Osteocyte (in vitro differentiated cells): Measurements from ENCODE around the gene NBPF1. TPM values are rescaled to one million over a fixed set of nuclear protein-coding genes. Genes with fewer than 3 reads are reported as not detected.
"Not testable (repeated sequence)": the region's sequence is repeated elsewhere in the genome, so short reads cannot be mapped to it uniquely, and the experiment has no call there.

Experiments
- DNase-seq: peaks from one replicate; pipeline ENCODE4 v3.0.0; 2021; ENCODE audit warnings: mixed read lengths; ENCODE audit not compliant: unreplicated experiment; ENCODE audit errors: extremely low spot score
- H3K27ac Mint-ChIP-seq: one replicate; pipeline ENCODE4 v1.8.0; 2021; ENCODE audit warnings: mild to moderate bottlenecking, mixed read lengths; ENCODE audit not compliant: unreplicated experiment
- H3K27me3 Mint-ChIP-seq: one replicate; pipeline ENCODE4 v1.8.0; 2021; ENCODE audit warnings: mixed read lengths; ENCODE audit not compliant: unreplicated experiment
- H3K36me3 Mint-ChIP-seq: one replicate; pipeline ENCODE4 v1.8.0; 2021; ENCODE audit warnings: mixed read lengths; ENCODE audit not compliant: unreplicated experiment
- H3K4me1 Mint-ChIP-seq: one replicate; pipeline ENCODE4 v1.8.0; 2021; ENCODE audit warnings: mixed read lengths; ENCODE audit not compliant: unreplicated experiment
- H3K4me3 Mint-ChIP-seq: one replicate; pipeline ENCODE4 v1.8.0; 2021; ENCODE audit warnings: mild to moderate bottlenecking, moderate library complexity, mixed read lengths; ENCODE audit not compliant: unreplicated experiment
- H3K9me3 Mint-ChIP-seq: one replicate; pipeline ENCODE4 v1.8.0; 2021; ENCODE audit warnings: mixed read lengths; ENCODE audit not compliant: unreplicated experiment
- total RNA-seq: library from RNA; stranded (reverse); gene quantifications from 2 replicates; pipeline ENCODE4 v1.2.1, GENCODE V29; 2021
- TF ChIP-seq, protein P1 (sequence below): fragments of 200-600 bp; sonication (generic); IDR thresholded peaks from 2 replicates; pipeline ENCODE4 v1.5.0; 2021; ENCODE audit warnings: antibody characterized with exemption, mild to moderate bottlenecking, moderate library complexity

Gene NBPF1
- total RNA-seq, 1 donor from 2014 or later, result 50.1 TPM

DNA sequence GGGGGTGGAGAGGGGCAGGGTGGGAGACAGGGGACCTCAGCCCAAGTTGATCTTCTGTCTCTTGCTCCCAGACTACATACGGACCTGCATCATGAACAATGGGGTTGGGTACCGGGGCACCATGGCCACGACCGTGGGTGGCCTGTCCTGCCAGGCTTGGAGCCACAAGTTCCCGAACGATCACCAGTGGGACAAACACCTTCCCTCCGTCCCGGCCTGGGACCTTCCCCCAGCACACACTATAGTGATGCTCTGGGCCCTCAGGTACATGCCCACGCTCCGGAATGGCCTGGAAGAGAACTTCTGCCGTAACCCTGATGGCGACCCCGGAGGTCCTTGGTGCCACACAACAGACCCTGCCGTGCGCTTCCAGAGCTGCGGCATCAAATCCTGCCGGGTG, 33.4 kb upstream of the NBPF1 start:
- not testable (repeated sequence) for DNase-seq, H3K27me3 Mint-ChIP-seq, H3K9me3 Mint-ChIP-seq, H3K27ac Mint-ChIP-seq, H3K4me1 Mint-ChIP-seq, H3K36me3 Mint-ChIP-seq, H3K4me3 Mint-ChIP-seq

DNA sequence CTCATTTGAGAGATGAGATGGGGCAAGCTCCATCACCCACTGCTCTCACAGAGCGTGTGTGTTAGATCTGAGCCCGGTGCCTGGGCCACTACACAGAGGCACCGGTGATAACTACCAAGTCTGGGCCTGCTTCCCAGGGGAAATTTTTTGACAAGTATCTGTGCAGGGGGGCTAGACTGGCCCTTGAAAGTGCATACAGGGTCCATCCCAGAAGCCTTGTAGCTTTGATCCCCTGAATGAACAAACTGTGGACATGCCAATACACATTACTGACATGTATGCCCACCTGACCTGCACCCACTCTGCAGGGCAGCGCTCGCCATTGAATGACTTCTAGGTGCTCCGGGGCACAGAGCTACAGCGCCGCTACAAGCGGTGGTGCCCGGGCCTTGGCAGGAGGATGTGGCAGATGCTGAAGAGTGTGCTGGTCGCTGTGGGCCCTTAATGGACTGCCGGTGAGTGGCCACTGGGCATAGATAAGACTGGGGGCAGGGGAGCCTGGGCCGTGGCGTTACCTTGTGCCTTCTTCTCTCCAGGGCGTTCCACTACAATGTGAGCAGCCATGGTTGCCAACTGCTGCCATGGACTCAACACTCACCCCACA, 32.8 kb upstream of the NBPF1 start:
- H3K36me3 Mint-ChIP-seq, H3K4me3 Mint-ChIP-seq, H3K9me3 Mint-ChIP-seq, H3K27ac Mint-ChIP-seq, H3K27me3 Mint-ChIP-seq, H3K4me1 Mint-ChIP-seq: not testable (repeated sequence)
- DNase-seq, result peak; percentile 85

DNA sequence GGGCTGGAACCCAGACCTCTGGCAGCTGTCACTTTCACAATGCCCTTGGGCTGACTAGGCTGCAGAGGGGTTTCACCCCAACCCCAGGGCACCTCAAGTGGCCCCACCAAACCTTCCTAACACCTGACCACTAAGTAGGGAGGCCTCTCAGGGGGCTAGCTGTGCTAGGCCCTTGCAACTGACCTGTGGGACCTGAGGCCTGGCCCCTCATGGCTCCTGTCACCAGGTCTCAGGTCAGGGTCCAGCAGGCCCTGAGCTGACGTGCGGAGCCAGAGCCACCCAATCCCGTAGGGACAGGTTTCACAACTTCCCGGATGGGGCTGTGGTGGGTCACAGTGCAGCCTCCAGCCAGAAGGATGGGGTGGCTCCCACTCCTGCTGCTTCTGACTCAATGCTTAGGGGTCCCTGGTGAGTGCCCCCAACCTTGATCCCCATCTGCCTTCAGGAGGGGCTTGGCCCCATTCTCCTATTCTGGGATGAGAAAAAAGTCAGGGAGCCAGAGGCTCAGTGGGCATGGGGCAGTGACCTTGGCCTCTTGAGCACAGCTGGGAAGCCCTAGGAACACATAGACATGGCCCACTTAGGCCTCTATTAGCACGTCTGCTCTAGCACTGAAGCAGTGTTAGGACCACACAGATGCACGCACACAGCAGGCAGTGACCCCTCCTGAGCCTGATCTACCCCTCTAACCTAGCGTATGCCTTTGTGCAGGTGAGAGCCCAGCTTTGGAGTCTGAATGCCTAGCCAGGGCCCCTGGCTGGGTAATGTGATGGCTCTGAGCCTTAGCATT, 32.1 kb upstream of the NBPF1 start:
- H3K9me3 Mint-ChIP-seq, H3K4me1 Mint-ChIP-seq, H3K27me3 Mint-ChIP-seq, H3K36me3 Mint-ChIP-seq, H3K4me3 Mint-ChIP-seq, H3K27ac Mint-ChIP-seq: not testable (repeated sequence)
- peak; percentile 89 for DNase-seq

DNA sequence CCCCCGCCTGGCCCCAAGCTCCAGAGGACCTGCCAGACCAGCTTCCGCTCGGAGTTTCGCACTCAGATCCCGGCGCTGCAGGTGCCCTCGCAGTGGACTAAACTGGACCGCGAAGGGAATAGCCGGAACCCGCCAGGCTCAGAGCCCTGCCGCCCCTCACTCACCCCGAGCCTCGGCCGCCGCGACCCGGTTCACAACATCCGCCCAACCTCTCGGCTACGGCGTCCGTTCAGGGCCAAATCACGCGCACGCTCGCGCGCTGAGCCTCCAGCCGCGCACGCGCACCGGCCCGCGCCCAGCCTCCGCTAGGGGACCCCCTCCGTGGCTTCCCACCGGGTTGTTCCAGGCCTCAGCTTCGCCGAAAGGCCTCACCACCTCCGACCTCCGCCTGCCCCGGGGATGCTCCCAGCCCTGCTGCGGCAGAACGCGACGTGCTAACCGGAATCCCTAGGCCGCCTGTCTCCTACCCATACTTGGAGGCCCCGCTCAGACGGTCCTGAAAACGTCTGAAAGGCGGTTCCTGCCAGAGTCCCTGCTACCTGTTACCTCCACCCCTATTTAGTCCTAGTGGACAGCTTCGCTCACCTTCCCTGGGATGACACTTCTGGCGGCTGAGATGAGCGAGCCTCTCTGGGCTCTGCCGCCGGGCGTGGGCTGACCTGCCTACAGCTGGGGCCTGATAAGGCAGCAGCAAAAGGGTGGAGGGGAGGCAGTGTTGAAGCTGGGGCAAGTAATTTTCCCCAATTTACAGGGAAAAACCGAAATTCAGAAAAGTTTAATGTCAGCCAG, 31.3 kb upstream of the NBPF1 start:
- H3K27ac Mint-ChIP-seq, H3K4me3 Mint-ChIP-seq, H3K36me3 Mint-ChIP-seq, H3K9me3 Mint-ChIP-seq, H3K4me1 Mint-ChIP-seq, H3K27me3 Mint-ChIP-seq: not testable (repeated sequence)
- DNase-seq, result peak; percentile 100
- TF ChIP-seq, protein P1, sequence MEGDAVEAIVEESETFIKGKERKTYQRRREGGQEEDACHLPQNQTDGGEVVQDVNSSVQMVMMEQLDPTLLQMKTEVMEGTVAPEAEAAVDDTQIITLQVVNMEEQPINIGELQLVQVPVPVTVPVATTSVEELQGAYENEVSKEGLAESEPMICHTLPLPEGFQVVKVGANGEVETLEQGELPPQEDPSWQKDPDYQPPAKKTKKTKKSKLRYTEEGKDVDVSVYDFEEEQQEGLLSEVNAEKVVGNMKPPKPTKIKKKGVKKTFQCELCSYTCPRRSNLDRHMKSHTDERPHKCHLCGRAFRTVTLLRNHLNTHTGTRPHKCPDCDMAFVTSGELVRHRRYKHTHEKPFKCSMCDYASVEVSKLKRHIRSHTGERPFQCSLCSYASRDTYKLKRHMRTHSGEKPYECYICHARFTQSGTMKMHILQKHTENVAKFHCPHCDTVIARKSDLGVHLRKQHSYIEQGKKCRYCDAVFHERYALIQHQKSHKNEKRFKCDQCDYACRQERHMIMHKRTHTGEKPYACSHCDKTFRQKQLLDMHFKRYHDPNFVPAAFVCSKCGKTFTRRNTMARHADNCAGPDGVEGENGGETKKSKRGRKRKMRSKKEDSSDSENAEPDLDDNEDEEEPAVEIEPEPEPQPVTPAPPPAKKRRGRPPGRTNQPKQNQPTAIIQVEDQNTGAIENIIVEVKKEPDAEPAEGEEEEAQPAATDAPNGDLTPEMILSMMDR, result peak; percentile 66

DNA sequence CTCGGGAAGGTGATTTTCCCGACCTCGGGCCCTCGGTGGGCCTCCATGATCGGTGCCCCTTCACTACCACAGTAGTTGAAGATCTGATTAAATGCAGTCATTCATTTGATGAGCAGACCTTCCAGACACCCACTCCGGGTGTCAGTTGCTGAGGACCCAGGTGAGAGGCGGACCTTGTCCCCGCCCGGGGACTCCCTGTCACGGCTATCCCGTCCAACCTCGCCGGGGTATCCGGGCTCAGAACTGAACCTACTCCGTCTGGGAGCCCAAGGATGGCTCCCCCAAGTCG, 30.8 kb upstream of the NBPF1 start:
- H3K4me3 Mint-ChIP-seq, result no peak overlapping the region
- H3K9me3 Mint-ChIP-seq, result no peaks in the 10 kb centered on the region
- no peaks in the 10 kb centered on the region for H3K27me3 Mint-ChIP-seq
- H3K36me3 Mint-ChIP-seq, result no peaks in the 10 kb centered on the region
- TF ChIP-seq, protein P1, result no peak
- no peak for DNase-seq
- H3K4me1 Mint-ChIP-seq, result no peaks in the 10 kb centered on the region
- no peak overlapping the region for H3K27ac Mint-ChIP-seq

DNA sequence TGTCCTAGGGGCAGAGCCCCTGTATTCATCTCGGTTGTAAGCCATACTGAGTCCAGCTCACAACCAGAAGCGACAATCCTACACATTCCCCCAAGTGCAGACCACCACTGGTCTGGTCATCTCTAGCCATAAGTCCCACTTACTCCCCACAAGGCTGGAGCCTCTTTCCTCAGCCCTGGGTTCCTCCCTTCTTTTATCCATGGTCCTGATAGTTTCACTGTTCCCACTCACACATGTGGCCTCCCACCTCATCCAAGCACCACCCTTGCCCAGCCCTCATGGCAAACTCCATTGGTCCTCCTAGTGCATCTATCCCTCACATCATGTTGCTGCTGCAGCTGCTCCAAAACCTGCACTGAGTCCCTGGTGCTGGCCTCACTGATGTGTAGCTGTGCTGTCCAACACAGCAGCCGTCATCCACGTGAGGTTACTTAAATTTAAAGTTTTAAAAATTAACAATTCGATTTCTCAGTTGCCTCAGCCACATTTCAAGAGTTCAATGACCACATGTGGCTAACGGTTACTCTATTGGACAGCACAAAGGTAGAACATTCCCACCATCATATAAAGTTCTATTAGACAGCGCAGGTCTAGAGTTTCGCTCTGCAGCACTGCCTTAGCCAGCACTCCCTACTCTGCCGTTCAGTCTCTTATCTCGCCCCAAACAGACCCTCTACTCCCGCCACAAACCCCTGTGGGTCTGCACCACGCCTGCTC, 30.3 kb upstream of the NBPF1 start:
- H3K4me1 Mint-ChIP-seq, H3K36me3 Mint-ChIP-seq, H3K4me3 Mint-ChIP-seq, H3K9me3 Mint-ChIP-seq, H3K27me3 Mint-ChIP-seq, H3K27ac Mint-ChIP-seq: not testable (repeated sequence)
- DNase-seq, result peak; percentile 87

DNA sequence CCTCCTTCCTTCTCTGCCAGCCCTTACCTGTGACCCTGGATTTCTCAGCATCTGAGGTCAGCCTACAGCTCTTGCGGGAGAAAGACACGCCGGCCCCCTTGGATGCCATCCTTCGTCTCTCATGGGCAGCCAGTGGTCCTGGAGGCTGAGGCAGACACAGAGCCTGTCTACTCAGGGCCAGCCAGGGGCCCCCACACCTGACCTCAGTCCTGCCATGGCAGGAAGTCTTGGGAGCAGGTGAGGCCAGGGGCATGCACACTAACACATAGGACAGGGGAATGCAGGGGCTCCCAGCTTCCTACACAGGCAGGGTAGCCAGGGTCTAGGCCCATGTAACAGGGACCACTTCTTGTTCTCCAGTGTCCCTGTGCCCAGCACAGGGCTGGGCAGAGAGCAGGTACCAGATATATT, 29.6 kb upstream of the NBPF1 start:
- H3K27ac Mint-ChIP-seq, H3K27me3 Mint-ChIP-seq, H3K4me3 Mint-ChIP-seq, H3K36me3 Mint-ChIP-seq, H3K9me3 Mint-ChIP-seq, H3K4me1 Mint-ChIP-seq: not testable (repeated sequence)
- DNase-seq, result peak; percentile 93

DNA sequence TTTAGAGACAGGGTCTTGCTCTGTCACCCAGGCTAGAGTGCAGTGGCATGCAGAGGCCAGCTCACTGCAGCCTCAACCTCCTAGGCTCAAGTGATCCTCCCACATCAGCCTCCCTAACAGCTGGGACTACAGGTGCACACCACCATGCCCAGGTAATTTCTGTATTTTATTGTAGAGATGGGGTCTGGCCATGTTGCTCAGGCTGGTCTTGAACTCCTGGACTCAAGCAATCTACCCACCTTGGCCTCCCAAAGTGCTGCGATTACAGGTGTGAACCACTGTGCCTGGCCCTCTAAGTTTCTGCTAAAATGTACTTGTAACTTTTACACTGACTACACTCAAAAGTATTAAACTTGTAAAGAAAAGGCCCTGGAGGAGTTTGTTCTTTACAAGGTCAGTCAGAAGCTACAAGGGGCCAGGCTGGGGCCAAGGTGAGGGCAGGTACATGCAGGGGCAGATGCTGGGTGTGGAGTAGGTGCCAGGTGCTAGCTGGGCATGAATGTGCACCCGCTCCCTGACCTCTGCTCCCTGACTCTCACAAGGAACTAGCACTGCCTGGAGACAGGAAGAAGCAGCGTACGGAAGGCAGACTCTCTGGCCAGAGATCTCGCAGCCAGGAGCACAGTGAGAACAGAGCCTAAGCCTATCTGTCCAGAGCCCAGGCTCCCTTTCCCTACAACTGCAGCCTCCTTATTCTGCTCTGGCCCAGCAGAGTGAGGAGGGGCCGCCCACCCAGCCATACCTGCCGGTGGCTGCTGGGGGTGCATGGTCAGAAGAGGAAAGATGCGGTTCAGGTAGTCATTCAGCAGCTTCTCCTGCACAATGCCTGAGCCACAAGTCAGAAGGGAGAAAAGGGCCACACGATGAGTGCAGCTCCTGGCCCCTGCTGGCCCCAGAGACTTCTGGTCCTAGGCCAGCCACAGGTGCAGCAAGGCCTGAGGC, 28.9 kb upstream of the NBPF1 start:
- not testable (repeated sequence) for H3K4me3 Mint-ChIP-seq, H3K4me1 Mint-ChIP-seq, H3K27ac Mint-ChIP-seq, H3K9me3 Mint-ChIP-seq, H3K36me3 Mint-ChIP-seq, H3K27me3 Mint-ChIP-seq
- peak; percentile 87 for DNase-seq

DNA sequence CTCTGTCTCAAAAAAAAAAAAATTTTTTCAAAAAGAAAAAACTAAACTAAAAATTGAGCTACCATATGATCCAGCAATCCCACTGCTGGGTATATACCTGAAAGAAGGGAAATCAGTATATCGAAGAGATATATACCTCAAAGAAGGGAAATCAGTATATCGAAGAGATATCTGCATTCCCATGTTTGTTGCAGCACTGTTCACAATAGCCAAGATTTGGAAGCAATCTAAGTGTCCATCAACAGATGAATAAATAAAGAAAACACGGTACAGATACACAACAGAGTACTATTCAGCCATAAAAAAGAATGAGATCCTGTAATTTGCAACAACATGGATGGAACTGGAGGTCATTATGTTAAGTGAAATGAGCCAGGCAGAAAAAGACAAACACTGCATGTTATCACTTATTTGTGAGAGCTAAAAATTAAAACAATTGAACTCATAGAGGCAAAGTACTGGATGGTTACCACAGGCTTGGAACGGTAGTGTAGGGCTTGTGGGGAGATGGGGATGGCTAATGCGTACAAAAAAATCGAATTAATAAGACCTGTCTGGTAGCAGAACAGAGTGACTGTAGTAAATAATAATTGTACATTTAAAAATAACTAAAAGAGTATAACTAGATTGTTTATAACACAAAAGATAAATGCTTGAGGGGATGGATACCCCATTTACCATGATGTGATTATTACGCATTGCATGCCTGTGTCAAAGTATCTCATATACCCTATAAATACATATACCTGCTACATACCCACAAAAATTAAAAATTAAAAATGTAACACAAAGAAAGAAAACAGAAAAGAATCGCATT, 28.0 kb upstream of the NBPF1 start:
- H3K27ac Mint-ChIP-seq, H3K4me1 Mint-ChIP-seq, H3K4me3 Mint-ChIP-seq, H3K27me3 Mint-ChIP-seq, H3K36me3 Mint-ChIP-seq, H3K9me3 Mint-ChIP-seq: not testable (repeated sequence)
- peak; percentile 77 for DNase-seq
